Activated T-helper 1 cell treated with anti-CD3 and anti-CD28 coated beads, Interleukin-12 subunit alpha, Interleukin-12 subunit beta, Interleukin-2, Interleukin-4 antibody, amounts not matched to agents 30 ng/mL and 10 ng/mL and 1 ng/mL, durations not matched to agents 14 hours and 24 hours and 36 hours (primary cell): ENCODE results near the gene VILL. TPM values are rescaled to one million over a fixed set of nuclear protein-coding genes. Genes with fewer than 3 reads are reported as not detected.
A peak's percentile ranks its signal among the peaks of the same experiment; 100 is the strongest.
"Not testable (repeated sequence)": the region's sequence is repeated elsewhere in the genome, so short reads cannot be mapped to it uniquely, and the experiment has no call there.

Source experiments
- DNase-seq: peaks from one replicate; pipeline ENCODE4 v3.0.0; 2021; ENCODE audit warnings: low spot score
- H3K27ac Mint-ChIP-seq: one replicate; pipeline ENCODE4 v1.8.0; 2021; ENCODE audit warnings: mild to moderate bottlenecking, mixed read lengths
- H3K27me3 Mint-ChIP-seq: one replicate; pipeline ENCODE4 v1.8.0; 2022; ENCODE audit warnings: mild to moderate bottlenecking, moderate library complexity, mixed read lengths; ENCODE audit not compliant: insufficient read depth
- H3K36me3 Mint-ChIP-seq: one replicate; pipeline ENCODE4 v1.8.0; 2021; ENCODE audit warnings: low read depth, mixed read lengths
- H3K4me1 Mint-ChIP-seq: one replicate; pipeline ENCODE4 v1.8.0; 2021; ENCODE audit warnings: low read depth, mixed read lengths
- H3K4me3 Mint-ChIP-seq: one replicate; pipeline ENCODE4 v1.8.0; 2021; ENCODE audit warnings: mild to moderate bottlenecking, moderate library complexity, mixed read lengths
- H3K9me3 Mint-ChIP-seq: one replicate; pipeline ENCODE4 v1.8.0; 2021; ENCODE audit warnings: mixed read lengths
- intact Hi-C: fragments of 100-400 bp; cut with micrococcal nuclease; formaldehyde crosslinking; loops from one replicate; pipeline ENCODE4 v1.15.1; 2024
- total RNA-seq: library from RNA; stranded (reverse); gene quantifications from 2 replicates; pipeline ENCODE4 v1.2.3, GENCODE V29; 2022

VILL gene
- total RNA-seq, 1 donor from 2014 or later: 11.6 TPM

DNA sequence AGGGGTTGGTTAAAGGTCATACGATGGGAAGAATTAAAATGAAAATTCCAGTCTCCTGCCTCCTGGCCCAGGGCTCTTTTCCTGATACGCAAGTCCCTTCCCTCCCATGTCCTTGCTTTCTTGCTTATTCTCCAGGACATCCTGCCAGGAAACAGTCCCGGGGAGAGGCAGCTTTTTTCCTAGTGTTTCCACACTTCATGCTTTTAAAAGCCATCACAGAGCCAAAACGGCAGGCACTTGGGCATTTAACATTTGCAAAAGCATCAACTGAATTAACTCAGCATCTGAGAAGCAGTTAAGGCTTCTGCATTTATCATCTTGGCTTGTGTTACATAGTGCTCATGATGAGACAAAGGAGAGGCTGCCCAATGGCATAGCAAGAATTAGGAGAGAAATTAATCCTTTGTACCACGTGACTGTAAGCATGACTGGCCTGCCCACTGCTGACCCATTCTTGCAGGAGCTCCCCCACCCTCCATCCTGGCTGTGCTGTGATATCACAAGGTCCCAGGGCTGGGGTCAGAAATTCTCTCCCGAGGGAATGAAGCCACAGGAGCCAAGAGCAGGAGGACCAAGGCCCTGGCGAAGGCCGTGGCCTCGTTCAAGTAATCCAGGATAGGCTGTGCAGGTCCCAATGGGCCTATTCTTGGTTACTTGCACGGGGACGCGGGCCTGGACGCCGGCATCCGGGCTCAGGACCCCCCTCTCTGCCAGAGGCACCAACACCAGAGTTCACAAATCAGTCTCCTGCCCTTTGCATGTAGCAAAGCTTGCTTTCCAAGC is 21.6 kb upstream of the VILL start:
- H3K4me1 Mint-ChIP-seq: no peaks in the 10 kb centered on the region
- H3K36me3 Mint-ChIP-seq: no peaks in the 10 kb centered on the region
- intact Hi-C loops: loop anchor here (5.0 kb wide), 1 partner anchor 62 kb away; no protein-coding TSS in a partner anchor
- H3K4me3 Mint-ChIP-seq: no peak overlapping the region
- H3K27me3 Mint-ChIP-seq: peaks cover 3% of the 10 kb centered on the region
- H3K27ac Mint-ChIP-seq: no peak overlapping the region
- H3K9me3 Mint-ChIP-seq: no peaks in the 10 kb centered on the region
- DNase-seq: no peak

GRCh38 chr3:37969596-37970100 is 20.9 kb upstream of the VILL start:
- H3K9me3 Mint-ChIP-seq: no peaks in the 10 kb centered on the region
- DNase-seq: no peak
- peaks cover 3% of the 10 kb centered on the region for H3K4me1 Mint-ChIP-seq
- peaks cover 3% of the 10 kb centered on the region for H3K27me3 Mint-ChIP-seq
- intact Hi-C loops: loop anchor here (5.0 kb wide), 1 partner anchor 62 kb away; no protein-coding TSS in a partner anchor
- H3K27ac Mint-ChIP-seq: no peak overlapping the region
- no peak overlapping the region for H3K4me3 Mint-ChIP-seq
- H3K36me3 Mint-ChIP-seq: no peaks in the 10 kb centered on the region

- Mint-ChIP-seq H3K4me1 (peaks cover 6% of the 10 kb centered on the region), H3K27me3 (no peaks in the 10 kb centered on the region), H3K4me3 (no peak overlapping the region), H3K9me3 (no peaks in the 10 kb centered on the region), H3K36me3 (no peaks in the 10 kb centered on the region), H3K27ac (no peak overlapping the region)
- intact Hi-C loops: no loop called here
- no peak for DNase-seq
Measured at GRCh38 chr3:37970802-37971201, 19.8 kb upstream of the VILL start.

DNA sequence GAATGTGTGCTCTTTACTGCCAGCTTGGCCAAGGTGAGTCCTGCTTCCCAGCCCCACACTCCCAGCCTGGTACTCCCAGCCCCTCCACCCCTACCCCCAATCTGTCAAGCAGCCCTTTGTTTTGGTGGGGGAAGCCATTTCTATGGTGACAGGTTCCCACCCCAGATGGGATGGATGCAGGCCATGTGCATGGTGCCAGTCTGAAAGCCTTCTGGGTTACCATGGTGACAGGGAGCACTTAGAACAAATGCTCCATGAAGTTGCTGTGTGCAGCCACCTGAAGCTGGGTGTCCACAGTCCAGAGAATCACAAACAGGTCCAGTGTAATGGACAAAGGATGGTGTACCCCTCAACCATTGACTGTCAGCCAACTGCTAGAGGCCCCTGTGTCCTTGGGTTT is 19.1 kb upstream of the VILL start:
- H3K27ac Mint-ChIP-seq: no peak overlapping the region
- no peaks in the 10 kb centered on the region for H3K27me3 Mint-ChIP-seq
- H3K36me3 Mint-ChIP-seq: no peaks in the 10 kb centered on the region
- peaks cover 6% of the 10 kb centered on the region for H3K4me1 Mint-ChIP-seq
- H3K9me3 Mint-ChIP-seq: no peaks in the 10 kb centered on the region
- no peak overlapping the region for H3K4me3 Mint-ChIP-seq
- no peak for DNase-seq
- intact Hi-C loops: no loop called here

GRCh38 chr3:37972056-37972455 is 18.5 kb upstream of the VILL start:
- H3K4me3 Mint-ChIP-seq, H3K9me3 Mint-ChIP-seq, H3K4me1 Mint-ChIP-seq, intact Hi-C loops, H3K27me3 Mint-ChIP-seq, H3K27ac Mint-ChIP-seq, DNase-seq, H3K36me3 Mint-ChIP-seq: not testable (repeated sequence)

DNA sequence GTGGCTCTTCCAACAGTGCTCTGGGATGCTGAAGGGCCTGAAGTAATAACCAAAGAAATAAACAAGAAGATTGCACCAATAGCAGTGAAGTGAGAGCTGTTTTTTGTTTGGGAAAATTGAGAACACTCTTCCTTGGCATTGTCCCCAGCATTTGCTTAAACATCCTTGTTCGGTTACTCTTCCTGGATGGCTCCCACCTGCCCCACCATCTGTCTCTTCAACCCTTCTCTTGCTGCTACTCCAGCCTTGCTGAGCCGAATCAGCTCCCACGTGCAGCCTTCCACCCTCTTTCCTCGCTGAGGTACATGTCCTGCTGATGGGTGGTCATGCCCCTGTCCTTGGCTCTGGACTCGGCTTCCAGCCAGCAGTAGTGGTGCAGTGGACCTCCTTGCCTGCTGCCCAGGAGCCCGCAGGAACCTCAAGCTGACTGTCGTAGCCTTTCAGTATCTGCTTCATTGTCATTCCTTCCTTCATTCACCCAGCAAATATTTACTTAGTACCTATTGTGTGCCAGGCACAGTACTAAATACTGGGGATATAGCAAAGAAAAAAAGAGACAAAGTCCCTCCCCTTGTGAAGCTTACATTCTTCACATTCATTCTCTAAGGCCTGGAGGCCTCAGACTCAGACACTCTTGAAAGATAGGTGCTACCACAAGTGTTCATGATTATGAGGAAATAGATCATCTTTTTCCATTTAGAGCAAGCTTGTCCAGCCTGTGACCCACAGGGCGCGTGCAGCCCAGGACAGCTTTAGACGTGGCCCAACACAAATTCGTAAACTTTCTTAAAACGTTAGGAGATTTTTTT is 17.1 kb upstream of the VILL start:
- Mint-ChIP-seq H3K9me3 (no peaks in the 10 kb centered on the region), H3K27ac (peak overlapping the region; percentile 31), H3K4me3 (no peak overlapping the region), H3K4me1 (peaks cover 6% of the 10 kb centered on the region), H3K27me3 (no peaks in the 10 kb centered on the region), H3K36me3 (no peaks in the 10 kb centered on the region)
- DNase-seq: no peak
- intact Hi-C loops: loop anchor here (1.0 to 2.0 kb wide), 5 partner anchors 24 to 507 kb away; no protein-coding TSS in a partner anchor

DNA sequence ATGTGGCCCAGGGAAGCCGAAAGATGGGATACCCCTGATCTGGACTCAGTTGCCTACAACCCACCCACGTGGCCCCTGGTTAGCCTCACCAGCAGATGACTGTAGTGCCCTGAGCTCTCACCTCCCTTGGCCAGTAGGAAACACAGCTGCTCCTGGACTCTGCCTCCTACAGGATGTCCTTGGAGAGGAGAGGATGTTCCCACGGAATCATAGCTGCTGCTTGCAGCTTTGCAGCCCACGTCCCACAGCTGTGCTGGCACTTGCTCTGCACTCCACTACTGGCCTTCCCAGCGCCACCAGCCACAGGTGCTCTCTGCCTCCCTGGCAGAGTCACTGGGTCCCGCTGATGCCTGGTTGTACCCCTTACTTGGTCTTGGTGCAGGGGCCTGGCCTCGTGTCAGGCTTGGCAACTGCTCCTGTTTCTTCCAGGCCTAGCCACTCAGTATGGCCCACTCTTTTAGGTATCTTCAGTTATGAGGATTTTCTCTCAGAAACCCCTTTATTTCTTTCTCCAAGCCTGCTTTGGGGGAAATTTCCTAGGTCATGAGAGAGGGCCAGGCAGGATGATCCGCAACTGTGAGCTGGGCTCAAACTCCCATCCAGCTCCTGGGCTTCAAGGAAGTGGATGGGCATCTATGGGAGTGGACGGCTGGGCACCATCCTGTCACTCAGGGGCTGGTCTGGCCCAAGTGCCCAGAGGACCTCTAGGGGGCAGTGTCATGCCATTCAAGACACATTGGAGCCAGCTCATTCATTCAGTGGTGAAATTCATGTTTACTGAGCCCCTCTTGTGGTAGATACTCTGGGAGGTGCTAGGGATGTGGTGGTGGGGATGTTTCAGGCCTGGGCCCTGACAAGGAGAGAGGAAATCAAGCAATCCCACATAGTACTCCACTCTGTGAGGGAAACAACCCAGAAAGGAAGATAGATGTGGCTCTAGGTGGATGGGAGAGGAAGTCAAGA is 16.2 kb upstream of the VILL start:
- Mint-ChIP-seq H3K27me3 (no peaks in the 10 kb centered on the region), H3K9me3 (no peaks in the 10 kb centered on the region), H3K27ac (no peak overlapping the region), H3K4me3 (no peak overlapping the region), H3K36me3 (no peaks in the 10 kb centered on the region), H3K4me1 (peaks cover 6% of the 10 kb centered on the region)
- intact Hi-C loops: loop anchor here (1.0 to 2.0 kb wide), 5 partner anchors 23 to 506 kb away; no protein-coding TSS in a partner anchor
- peak; percentile 54 for DNase-seq

- intact Hi-C loops: no loop called here
- no peaks in the 10 kb centered on the region for H3K9me3 Mint-ChIP-seq
Measured at GRCh38 chr3:37979541-37980461, 10.8 kb upstream of the VILL start.

DNA sequence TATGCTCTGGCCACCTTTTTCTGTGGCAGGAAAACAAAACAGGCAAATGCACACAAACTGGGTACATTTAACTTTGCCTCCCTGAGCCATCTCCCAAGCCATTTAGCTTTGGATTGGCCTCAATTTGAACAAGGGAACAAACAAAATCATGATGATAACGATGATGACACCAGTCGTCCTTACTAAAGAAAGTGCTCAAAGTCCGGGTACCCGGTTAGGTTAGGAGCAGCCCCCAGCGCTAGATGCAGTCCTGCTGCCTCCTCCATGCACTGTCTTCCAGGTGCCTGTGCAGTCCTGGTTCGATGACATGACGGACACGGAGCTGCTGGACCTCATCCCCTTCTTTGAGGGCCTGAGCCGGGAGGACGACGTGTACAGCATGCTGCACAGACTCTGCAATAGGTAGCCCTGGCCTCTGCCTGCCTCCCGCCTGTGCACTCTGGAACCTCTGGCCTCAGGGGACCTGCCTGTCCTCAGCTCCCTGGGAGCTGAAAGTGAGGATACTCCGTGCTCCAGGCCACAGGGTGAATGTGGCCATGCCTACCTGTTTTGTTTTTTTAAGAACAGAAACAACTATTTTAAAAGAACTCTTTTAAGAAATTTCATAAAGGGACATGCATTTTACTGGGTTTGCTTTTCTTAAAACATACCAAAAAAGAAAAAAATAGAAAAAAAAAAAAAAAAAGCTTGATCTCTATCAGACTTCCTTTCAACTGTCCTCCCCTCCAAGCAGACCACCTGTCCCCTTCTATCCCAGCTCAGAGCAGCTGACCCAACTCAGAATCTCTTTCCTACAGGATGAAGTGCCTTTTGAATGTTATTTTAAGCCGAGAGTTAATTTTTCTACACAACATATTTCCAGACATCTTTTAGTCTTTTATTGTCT is 9.9 kb upstream of the VILL start:
- Mint-ChIP-seq H3K4me3 (no peak overlapping the region), H3K36me3 (no peaks in the 10 kb centered on the region), H3K27me3 (no peaks in the 10 kb centered on the region), H3K27ac (no peak overlapping the region), H3K4me1 (no peaks in the 10 kb centered on the region), H3K9me3 (no peaks in the 10 kb centered on the region)
- intact Hi-C loops: no loop called here
- no peak for DNase-seq

More at GRCh38 chr3:37979541-37980461, 10.8 kb upstream of the VILL start:
- H3K27me3 Mint-ChIP-seq: no peaks in the 10 kb centered on the region
- no peak overlapping the region for H3K27ac Mint-ChIP-seq
- H3K4me1 Mint-ChIP-seq: peaks cover 2% of the 10 kb centered on the region
- no peak overlapping the region for H3K4me3 Mint-ChIP-seq
- DNase-seq: no peak
- no peaks in the 10 kb centered on the region for H3K36me3 Mint-ChIP-seq

GRCh38 chr3:37981348-37981664 is 9.3 kb upstream of the VILL start:
- H3K27me3 Mint-ChIP-seq: no peaks in the 10 kb centered on the region
- no peaks in the 10 kb centered on the region for H3K36me3 Mint-ChIP-seq
- DNase-seq: no peak
- intact Hi-C loops: no loop called here
- no peak overlapping the region for H3K27ac Mint-ChIP-seq
- no peak overlapping the region for H3K4me3 Mint-ChIP-seq
- H3K9me3 Mint-ChIP-seq: no peaks in the 10 kb centered on the region
- H3K4me1 Mint-ChIP-seq: no peaks in the 10 kb centered on the region

DNA sequence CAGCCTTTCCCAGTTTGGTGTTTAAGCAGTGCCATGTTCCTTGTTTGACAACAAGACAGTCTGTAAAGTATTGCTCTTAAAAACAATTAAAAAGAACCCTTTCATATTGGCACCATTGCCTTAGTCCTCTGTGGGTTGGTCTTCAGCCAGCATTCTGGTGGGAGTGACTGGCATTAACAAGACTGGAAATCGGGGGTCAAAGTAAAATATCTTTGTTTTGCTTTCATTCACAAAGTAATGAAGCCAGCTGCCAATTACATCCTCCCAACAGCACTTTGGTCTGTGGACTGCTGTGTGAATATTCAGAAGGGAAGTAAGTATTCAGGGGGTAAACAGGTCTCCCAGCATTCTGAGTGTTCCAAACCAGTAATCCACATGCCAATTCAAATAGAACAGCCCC is 8.3 kb upstream of the VILL start:
- intact Hi-C loops: no loop called here
- Mint-ChIP-seq H3K4me1 (no peaks in the 10 kb centered on the region), H3K27ac (no peak overlapping the region), H3K9me3 (no peaks in the 10 kb centered on the region), H3K27me3 (no peaks in the 10 kb centered on the region), H3K4me3 (no peak overlapping the region), H3K36me3 (no peaks in the 10 kb centered on the region)
- DNase-seq: no peak
